Breast epithelium (tissue), 4 donors: ENCODE measurements around the gene CEP68. TPM values are rescaled to one million over a fixed set of nuclear protein-coding genes. Genes with fewer than 3 reads are reported as not detected.

Experiments
- DNase-seq, 2 donors: peaks; one replicate each; pipeline ENCODE4 v3.0.0-alpha.2; 2019; ENCODE audit warnings: low spot score in 2 of 2
- H3K27ac ChIP-seq, 2 donors: fragments of 200-600 bp; sonication (generic) in 1 of 2; one replicate each; pipeline ENCODE4 v1.5.1; 2016 to 2019; ENCODE audit warnings: mild to moderate bottlenecking in 1 of 2
- H3K27me3 ChIP-seq, 2 donors: fragments of 200-600 bp; sonication (generic) in 1 of 2; one replicate each; pipeline versions ENCODE4 v1.5.1 to v1.6.0; 2017 to 2019; ENCODE audit warnings: control low read depth in 1 of 2, mild to moderate bottlenecking in 1 of 2
- H3K36me3 ChIP-seq: fragments of 200-600 bp; one replicate; pipeline ENCODE4 v1.5.1; 2019
- H3K4me1 ChIP-seq, 2 donors: fragments of 200-600 bp; sonication (generic); one replicate each; pipeline ENCODE4 v1.5.1; 2016 to 2019; ENCODE audit warnings: control low read depth in 1 of 2
- H3K4me3 ChIP-seq, 3 donors: fragments of 200-600 bp; sonication (generic); 1 replicate in 2 of 3; 2 replicates in 1 of 3; pipeline ENCODE4 v1.5.1; 2016 to 2019; ENCODE audit warnings: mild to moderate bottlenecking in 3 of 3, moderate library complexity in 2 of 3
- H3K9me3 ChIP-seq, 2 donors: fragments of 200-600 bp; sonication (generic) in 1 of 2; one replicate each; pipeline ENCODE4 v1.5.1; 2016 to 2019; ENCODE audit warnings: control low read depth in 1 of 2
- CTCF ChIP-seq, 3 donors: fragments of 450-650 bp; IDR thresholded peaks; one replicate each; pipeline ENCODE4 v1.5.1; 2016 to 2017; ENCODE audit warnings: antibody characterized with exemption in 3 of 3, mild to moderate bottlenecking in 3 of 3, moderate library complexity in 3 of 3
- POLR2A ChIP-seq: fragments of 450-650 bp; IDR thresholded peaks from one replicate; pipeline ENCODE4 v1.6.1; 2016; ENCODE audit warnings: antibody characterized with exemption, mild to moderate bottlenecking, moderate library complexity
- POLR2AphosphoS5 ChIP-seq, 3 donors: sonication (generic); formaldehyde crosslinking; IDR thresholded peaks; one replicate each; pipeline ENCODE4 v1.6.1; 2017; ENCODE audit warnings: antibody characterized with exemption in 3 of 3
- intact Hi-C: fragments of 100-400 bp; cut with DNase I; formaldehyde crosslinking; loops from one replicate; pipeline ENCODE4 v1.15.1; 2023; ENCODE audit warnings: low total_unique reads
- total RNA-seq, 3 donors: library from RNA; depleted of rRNA; stranded (reverse); fragments of >200 nt; gene quantifications; one replicate each; pipeline ENCODE4 v1.1.0, GENCODE V29; 2016

The CEP68 gene
- 10 to 100 TPM; 23.3 to 32.2 (median 25.0) TPM for total RNA-seq

GRCh38 chr2:65056215-65057053, at the start of gene CEP68:
TSS of gene CEP68 (plus strand) at chr2:65056416. CDS start at chr2:65069445, 13,029 bp downstream.
- peak; percentile 55 to 84 (median 76) for TF ChIP-seq POLR2AphosphoS5 (IDR thresholded peaks at IDR 0.05)
- TF ChIP-seq CTCF (IDR thresholded peaks at IDR 0.05), result peak in 1 of 3 donors; percentile 8
- peak; percentile 82 for TF ChIP-seq POLR2A
- intact Hi-C loops, result loop anchor here (2.0 kb wide), 1 partner anchor 70 kb away; no protein-coding TSS in a partner anchor
- Histone ChIP-seq H3K4me1 (peaks cover 0 to 9% of the 10 kb centered on the region in 2 donors), H3K4me3 (peak within 1 kb of the TSS; percentile 69 to 94 (median 87)), H3K27me3 (no peaks in the 10 kb centered on the region), H3K36me3 (no peaks in the 10 kb centered on the region), H3K27ac (peak within 1 kb of the TSS; percentile 89 to 90), H3K9me3 (no peaks in the 10 kb centered on the region)
- DNase-seq, result peak; percentile 97

GRCh38 chr2:65013776-65014175, 42.4 kb upstream of the CEP68 start:
- no peaks in the 10 kb centered on the region for H3K36me3 ChIP-seq

GRCh38 chr2:65015731-65016130, 40.5 kb upstream of the CEP68 start:
- Histone ChIP-seq H3K4me1 (no peaks in the 10 kb centered on the region), H3K27me3 (no peaks in the 10 kb centered on the region), H3K9me3 (no peaks in the 10 kb centered on the region), H3K36me3 (no peaks in the 10 kb centered on the region), H3K27ac (no peak overlapping the region), H3K4me3 (no peak overlapping the region)
- no peak for TF ChIP-seq CTCF (IDR thresholded peaks at IDR 0.05)
- TF ChIP-seq POLR2AphosphoS5 (IDR thresholded peaks at IDR 0.05), result peak in 1 of 3 donors; percentile 10
- peak in 1 of 2 donors; percentile 59 for DNase-seq
- intact Hi-C loops, result no loop called here

More at GRCh38 chr2:65013776-65014175, 42.4 kb upstream of the CEP68 start:
- no peaks in the 10 kb centered on the region for H3K27me3 ChIP-seq
- TF ChIP-seq CTCF (IDR thresholded peaks at IDR 0.05) (no peak), POLR2A (no peak), POLR2AphosphoS5 (IDR thresholded peaks at IDR 0.05) (no peak)
- DNase-seq, result no peak
- intact Hi-C loops, result no loop called here
- H3K27ac ChIP-seq, result no peak overlapping the region
- no peaks in the 10 kb centered on the region for H3K9me3 ChIP-seq
- H3K4me3 ChIP-seq, result no peak overlapping the region
- no peaks in the 10 kb centered on the region for H3K4me1 ChIP-seq

- no peaks in the 10 kb centered on the region for H3K4me1 ChIP-seq
- no peak for DNase-seq
- no peak overlapping the region for H3K4me3 ChIP-seq
- no peaks in the 10 kb centered on the region for H3K27me3 ChIP-seq
- H3K27ac ChIP-seq, result no peak overlapping the region
- H3K9me3 ChIP-seq, result no peaks in the 10 kb centered on the region
- H3K36me3 ChIP-seq, result no peaks in the 10 kb centered on the region
- intact Hi-C loops, result no loop called here
- TF ChIP-seq POLR2AphosphoS5 (IDR thresholded peaks at IDR 0.05), result no peak
- no peak for TF ChIP-seq POLR2A
- TF ChIP-seq CTCF (IDR thresholded peaks at IDR 0.05), result no peak
Measured at GRCh38 chr2:65016789-65017188, 39.4 kb upstream of the CEP68 start.

- intact Hi-C loops, result no loop called here
- TF ChIP-seq POLR2A (no peak), POLR2AphosphoS5 (IDR thresholded peaks at IDR 0.05) (no peak), CTCF (IDR thresholded peaks at IDR 0.05) (peak in 1 of 3 donors; percentile 37)
- Histone ChIP-seq H3K27ac (no peak overlapping the region), H3K27me3 (no peaks in the 10 kb centered on the region), H3K4me3 (no peak overlapping the region), H3K4me1 (no peaks in the 10 kb centered on the region), H3K36me3 (no peaks in the 10 kb centered on the region), H3K9me3 (no peaks in the 10 kb centered on the region)
- peak in 1 of 2 donors; percentile 28 for DNase-seq
Measured at GRCh38 chr2:65017335-65017734, 38.9 kb upstream of the CEP68 start.
